ENCODE results near the gene ADAMTS12. TPM values are rescaled to one million over a fixed set of nuclear protein-coding genes. Genes with fewer than 3 reads are reported as not detected.

ADAMTS12 gene
- total RNA-seq, 1 experiment from 2014 or later, result 0.05 TPM

DNA sequence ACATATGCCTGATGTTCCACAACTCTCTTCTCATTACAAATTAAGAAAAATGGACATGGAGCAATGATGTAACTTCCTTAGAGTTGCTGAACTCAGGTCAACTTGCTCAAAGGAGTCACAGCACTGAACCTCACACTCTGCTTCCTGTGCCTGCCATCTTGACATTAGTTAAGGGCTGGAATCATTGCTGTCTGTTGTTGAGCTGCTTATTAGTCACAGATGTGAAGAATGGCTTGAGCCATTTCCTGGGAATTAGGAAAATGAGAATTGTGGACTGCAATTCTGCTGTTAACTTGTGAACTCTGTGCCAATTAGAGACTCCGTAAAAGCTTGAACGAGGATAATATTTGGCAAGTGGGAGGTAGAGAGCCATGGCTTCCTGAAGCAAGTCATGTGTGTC, 212.0 kb downstream of the ADAMTS12 start:
- intact Hi-C loops (cut with micrococcal nuclease), result no loop called here
- Histone ChIP-seq H3K9me3 (ENCODE audit: control insufficient read depth in 1 of 2, insufficient read depth in 1 of 2, low read depth in 1 of 2, low read length in 2 of 2) (no peaks in the 10 kb centered on the region), H3K4me2 (ENCODE audit: low read length) (no peak overlapping the region), H3K4me1 (ENCODE audit: control insufficient read depth in 1 of 2, insufficient read depth in 2 of 2, low read length in 2 of 2) (no peaks in the 10 kb centered on the region), H4K20me1 (ENCODE audit: insufficient read depth) (no peaks in the 10 kb centered on the region), H3K9me2 (ENCODE audit: insufficient read depth) (no peaks in the 10 kb centered on the region), H3K27me3 (ENCODE audit: insufficient read depth, low read length) (peaks cover 26% of the 10 kb centered on the region), H3K4me3 (replicated peaks in 1 of 2; ENCODE audit: low read depth in 1 of 2, low read length in 2 of 2) (no peak overlapping the region), H3K36me3 (ENCODE audit: control insufficient read depth in 1 of 2, insufficient read depth in 2 of 2, low read length in 2 of 2) (no peaks in the 10 kb centered on the region), H3K9ac (ENCODE audit: low read length) (no peak overlapping the region), H3K27ac (ENCODE audit: low read depth, low read length) (no peak overlapping the region), H2AFZ (ENCODE audit: low read depth, low read length, poor library complexity, severe bottlenecking) (no peak overlapping the region), H3K79me2 (ENCODE audit: insufficient read depth, low read length) (no peaks in the 10 kb centered on the region)
- RAD21 ChIA-PET (ENCODE audit: low non-redundant PET in 1 of 2, low total read pairs in 2 of 2, uncharacterized antibody in 2 of 2, unreplicated experiment in 2 of 2), result no interaction called here
- POLR2A ChIA-PET, result no interaction called here
- DNase-seq (ENCODE audit: low read depth, low spot score), result no peak
- CTCF ChIA-PET, result no interaction called here
- no peak for ATAC-seq
- TF ChIP-seq CEBPB (IDR thresholded peaks at IDR 0.05; ENCODE audit: low read depth) (no peak), ZNF274 (IDR thresholded peaks at IDR 0.05; ENCODE audit: low read depth, low read length) (no peak), ZFX (IDR thresholded peaks at IDR 0.05) (no peak), POLR2A (IDR thresholded peaks at IDR 0.05; ENCODE audit: borderline replicate concordance, extremely low read depth, insufficient read depth, insufficient read length) (no peak), RAD21 (IDR thresholded peaks at IDR 0.05; ENCODE audit: low read depth) (no peak), ATF3 (IDR thresholded peaks at IDR 0.05) (no peak), SIN3A (IDR thresholded peaks at IDR 0.05; ENCODE audit: low read depth) (no peak), TCF7L2 (IDR thresholded peaks at IDR 0.05; ENCODE audit: borderline replicate concordance, extremely low read depth, insufficient read depth, insufficient read length) (no peak), JUND (IDR thresholded peaks at IDR 0.05) (no peak), EGR1 (IDR thresholded peaks at IDR 0.05; ENCODE audit: low read depth) (no peak), SP1 (IDR thresholded peaks at IDR 0.05; ENCODE audit: low read depth) (no peak), SRF (IDR thresholded peaks at IDR 0.05; ENCODE audit: low read depth) (no peak), YY1 (IDR thresholded peaks at IDR 0.05; ENCODE audit: extremely low read depth, insufficient replicate concordance, low read depth, low read length) (no peak), CBX3 (IDR thresholded peaks at IDR 0.05; ENCODE audit: low read depth) (no peak), POLR2AphosphoS5 (IDR thresholded peaks at IDR 0.05; ENCODE audit: low read depth, low read length) (no peak)
- TF ChIP-seq, protein P1, sequence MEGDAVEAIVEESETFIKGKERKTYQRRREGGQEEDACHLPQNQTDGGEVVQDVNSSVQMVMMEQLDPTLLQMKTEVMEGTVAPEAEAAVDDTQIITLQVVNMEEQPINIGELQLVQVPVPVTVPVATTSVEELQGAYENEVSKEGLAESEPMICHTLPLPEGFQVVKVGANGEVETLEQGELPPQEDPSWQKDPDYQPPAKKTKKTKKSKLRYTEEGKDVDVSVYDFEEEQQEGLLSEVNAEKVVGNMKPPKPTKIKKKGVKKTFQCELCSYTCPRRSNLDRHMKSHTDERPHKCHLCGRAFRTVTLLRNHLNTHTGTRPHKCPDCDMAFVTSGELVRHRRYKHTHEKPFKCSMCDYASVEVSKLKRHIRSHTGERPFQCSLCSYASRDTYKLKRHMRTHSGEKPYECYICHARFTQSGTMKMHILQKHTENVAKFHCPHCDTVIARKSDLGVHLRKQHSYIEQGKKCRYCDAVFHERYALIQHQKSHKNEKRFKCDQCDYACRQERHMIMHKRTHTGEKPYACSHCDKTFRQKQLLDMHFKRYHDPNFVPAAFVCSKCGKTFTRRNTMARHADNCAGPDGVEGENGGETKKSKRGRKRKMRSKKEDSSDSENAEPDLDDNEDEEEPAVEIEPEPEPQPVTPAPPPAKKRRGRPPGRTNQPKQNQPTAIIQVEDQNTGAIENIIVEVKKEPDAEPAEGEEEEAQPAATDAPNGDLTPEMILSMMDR (IDR thresholded peaks at IDR 0.05 in 2 of 3, conservative IDR thresholded peaks at IDR 0.05 in 1 of 3; ENCODE audit: borderline replicate concordance in 1 of 3, insufficient read depth in 1 of 3, low read depth in 2 of 3, low read length in 2 of 3), result no peak
- TF ChIP-seq, protein P2, sequence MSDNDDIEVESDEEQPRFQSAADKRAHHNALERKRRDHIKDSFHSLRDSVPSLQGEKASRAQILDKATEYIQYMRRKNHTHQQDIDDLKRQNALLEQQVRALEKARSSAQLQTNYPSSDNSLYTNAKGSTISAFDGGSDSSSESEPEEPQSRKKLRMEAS (IDR thresholded peaks at IDR 0.05), result no peak
- TF ChIP-seq, protein P3, sequence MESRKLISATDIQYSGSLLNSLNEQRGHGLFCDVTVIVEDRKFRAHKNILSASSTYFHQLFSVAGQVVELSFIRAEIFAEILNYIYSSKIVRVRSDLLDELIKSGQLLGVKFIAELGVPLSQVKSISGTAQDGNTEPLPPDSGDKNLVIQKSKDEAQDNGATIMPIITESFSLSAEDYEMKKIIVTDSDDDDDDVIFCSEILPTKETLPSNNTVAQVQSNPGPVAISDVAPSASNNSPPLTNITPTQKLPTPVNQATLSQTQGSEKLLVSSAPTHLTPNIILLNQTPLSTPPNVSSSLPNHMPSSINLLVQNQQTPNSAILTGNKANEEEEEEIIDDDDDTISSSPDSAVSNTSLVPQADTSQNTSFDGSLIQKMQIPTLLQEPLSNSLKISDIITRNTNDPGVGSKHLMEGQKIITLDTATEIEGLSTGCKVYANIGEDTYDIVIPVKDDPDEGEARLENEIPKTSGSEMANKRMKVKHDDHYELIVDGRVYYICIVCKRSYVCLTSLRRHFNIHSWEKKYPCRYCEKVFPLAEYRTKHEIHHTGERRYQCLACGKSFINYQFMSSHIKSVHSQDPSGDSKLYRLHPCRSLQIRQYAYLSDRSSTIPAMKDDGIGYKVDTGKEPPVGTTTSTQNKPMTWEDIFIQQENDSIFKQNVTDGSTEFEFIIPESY (IDR thresholded peaks at IDR 0.05; ENCODE audit: extremely low read depth, insufficient replicate concordance, low read length), result no peak
- no TSS peak for BruUV-seq (replicated peaks)

Data from HCT116 (cell line).